HG03457 (cell line): Measurements from ENCODE around the gene KCNC3.

Source experiments
- ATAC-seq: cut with Tn5 transposase; IDR thresholded peaks from one replicate; pipeline ENCODE4 v1.9.1; 2021; ENCODE audit warnings: moderate number of reproducible peaks; ENCODE audit not compliant: unreplicated experiment

KCNC3 gene

DNA sequence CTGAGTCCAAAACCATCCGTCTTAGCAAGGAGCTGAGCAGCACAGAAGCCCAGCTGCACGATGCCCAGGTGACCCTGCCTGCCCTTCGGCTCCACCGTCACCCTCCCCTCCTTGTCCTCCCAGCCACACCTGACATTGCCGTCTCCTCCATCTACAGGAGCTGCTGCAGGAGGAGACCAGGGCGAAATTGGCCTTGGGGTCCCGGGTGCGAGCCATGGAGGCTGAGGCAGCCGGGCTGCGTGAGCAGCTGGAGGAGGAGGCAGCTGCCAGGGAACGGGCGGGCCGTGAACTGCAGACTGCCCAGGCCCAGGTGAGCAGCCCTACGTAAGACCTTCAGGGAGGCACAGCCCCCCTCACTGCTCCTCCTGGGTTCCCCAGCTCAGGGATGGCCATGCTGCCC, 49.1 kb downstream of the KCNC3 start:
- no peak for ATAC-seq

DNA sequence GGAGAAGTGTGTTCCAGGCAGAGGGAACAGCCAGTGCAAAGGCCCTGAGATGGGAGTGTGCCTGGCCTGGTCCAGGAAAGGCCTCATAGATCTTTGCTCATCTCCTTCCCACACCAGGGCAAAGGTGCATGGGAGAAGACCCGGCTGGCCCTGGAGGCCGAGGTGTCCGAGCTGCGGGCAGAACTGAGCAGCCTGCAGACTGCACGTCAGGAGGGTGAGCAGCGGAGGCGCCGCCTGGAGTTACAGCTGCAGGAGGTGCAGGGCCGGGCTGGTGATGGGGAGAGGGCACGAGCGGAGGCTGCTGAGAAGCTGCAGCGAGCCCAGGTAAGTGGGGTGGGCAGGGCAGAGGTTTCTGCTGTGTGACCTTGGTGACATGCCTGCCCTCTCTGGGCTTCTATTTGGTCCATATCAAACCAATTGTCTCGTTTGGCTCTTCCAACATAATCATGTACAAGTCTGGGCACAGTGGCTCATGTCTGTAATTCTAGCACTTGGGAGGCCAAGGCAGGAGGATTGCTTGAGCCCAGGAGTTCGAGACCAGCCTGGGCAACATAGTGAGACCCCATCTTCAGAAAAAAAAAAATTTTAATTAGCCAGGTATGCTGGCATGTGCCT, 51.1 kb downstream of the KCNC3 start:
- no peak for ATAC-seq

DNA sequence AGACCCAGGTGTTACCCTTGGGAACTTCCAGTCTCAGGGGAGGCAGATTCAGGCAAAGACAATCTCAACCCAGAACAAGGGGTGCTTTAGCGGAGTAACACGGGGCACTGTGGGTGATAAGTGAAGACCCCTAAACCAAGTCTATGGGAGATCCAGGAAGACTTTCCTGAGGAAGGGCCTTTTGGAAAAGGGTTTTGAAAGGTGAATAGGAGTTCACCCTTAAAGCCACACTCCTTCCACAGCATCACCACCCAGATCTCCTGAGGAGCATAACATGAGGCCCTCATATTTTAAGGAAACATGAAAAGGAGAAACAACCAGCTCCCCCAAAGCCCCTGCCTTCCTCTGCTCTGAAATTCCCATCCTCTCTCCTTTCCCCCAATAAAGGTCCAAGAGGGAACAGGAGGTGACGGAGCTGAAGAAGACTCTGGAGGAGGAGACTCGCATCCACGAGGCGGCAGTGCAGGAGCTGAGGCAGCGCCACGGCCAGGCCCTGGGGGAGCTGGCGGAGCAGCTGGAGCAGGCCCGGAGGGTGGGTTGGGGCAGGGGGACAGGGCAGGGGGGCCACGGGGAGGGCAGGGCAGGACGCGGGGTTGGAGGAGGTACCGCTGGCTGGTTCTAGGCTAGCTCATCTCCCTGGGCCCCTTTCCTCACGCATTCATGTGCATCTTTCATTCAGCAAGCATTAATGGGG, 52.7 kb downstream of the KCNC3 start:
- ATAC-seq: no peak

DNA sequence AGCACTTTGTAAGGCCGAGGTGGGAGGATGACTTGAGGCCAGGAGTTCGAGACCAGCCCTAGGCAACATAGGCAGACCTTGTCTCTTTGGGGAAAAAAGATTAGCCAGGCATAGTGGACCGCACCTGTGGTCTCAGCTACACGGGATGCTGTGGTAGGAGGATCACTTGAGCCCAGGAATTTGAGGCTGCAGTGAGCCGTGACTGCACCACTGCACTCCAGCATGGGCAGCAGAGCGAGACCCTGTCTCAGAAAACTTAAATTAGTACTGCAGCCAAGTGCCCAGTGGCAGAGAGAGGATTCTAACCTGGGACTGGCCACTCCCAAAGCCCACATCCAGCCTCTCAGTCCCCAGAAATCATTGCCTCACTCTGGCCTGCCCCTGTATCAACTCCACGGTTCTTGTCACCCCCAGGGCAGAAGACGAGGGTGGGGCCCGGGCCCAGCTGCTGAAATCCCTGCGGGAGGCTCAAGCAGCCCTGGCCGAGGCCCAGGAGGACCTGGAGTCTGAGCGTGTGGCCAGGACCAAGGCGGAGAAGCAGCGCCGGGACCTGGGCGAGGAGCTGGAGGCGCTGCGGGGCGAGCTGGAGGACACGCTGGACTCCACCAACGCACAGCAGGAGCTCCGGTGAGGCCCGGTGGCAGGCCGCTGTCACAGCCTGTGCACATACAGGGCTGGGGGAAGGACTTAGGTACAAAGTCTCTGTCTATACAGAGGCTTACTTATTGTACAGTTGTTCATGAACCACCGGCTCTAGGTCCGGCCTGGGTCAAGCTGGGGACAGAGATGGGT, 53.4 kb downstream of the KCNC3 start:
- ATAC-seq: no peak

DNA sequence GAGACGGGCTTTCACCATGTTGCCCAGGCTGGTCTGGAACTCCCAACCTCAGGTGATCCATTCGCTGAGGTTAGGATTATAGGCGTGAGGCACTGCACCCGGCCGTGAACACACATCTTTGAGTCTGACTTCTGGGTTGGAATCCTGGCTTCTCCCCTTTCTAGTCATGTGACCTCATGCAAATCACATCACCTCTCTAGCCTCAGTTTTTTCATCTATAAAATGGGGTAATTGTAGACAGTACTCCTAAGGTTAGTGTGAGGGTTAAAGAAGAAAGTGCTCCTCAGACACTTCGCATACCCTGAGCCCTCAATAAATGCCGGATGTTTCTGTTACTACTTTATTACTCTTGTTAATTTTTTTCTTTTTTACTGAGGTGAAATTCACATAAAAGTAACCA, 55.4 kb downstream of the KCNC3 start:
- no peak for ATAC-seq

DNA sequence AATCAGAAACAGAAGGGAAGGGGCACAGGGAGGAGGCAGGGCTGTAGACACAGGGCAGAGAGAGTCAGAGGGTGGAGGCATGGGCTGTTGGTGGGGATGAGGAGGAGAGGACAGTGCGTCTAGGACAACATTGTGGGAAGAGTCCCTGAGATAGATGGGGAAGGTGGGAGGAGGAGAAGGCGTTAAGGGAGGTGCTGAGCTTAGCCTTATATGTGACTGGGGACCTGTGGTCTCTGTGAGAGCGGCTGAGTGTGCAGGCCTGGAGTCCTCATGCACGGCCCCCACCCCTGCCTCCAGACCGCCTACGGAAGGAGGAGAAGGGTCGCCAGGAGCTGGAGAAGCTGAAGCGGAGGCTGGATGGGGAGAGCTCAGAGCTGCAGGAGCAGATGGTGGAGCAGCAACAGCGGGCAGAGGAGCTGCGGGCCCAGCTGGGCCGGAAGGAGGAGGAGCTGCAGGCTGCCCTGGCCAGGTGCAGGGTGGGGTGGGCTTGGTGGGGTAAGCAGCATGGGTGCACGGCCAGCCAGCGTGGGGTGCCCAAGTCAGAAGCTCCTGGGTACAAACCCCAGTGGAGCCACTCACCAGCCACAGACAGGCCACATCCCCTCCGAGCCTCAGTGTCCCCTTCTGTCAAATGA, 56.8 kb downstream of the KCNC3 start:
- ATAC-seq: no peak

DNA sequence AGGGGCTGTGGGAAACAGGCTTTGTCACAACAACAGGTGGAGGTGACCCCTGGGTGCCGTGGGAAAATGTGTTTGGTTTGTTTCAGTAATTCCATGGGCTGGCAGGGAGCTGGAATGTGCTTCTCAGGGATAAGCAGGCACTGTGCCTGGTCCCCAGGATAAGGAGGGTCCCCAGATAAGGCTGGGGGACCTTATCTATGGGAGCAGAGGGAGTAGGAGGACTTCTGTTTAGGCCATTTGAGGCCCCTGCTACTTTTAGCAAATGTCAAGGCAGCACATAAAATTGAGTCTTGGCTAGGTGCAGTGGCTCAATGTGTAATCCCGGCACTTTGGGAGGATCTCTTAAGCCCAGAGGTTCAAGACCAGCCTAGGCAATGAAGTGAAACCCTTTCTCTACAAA, 59.5 kb downstream of the KCNC3 start:
- no peak for ATAC-seq

DNA sequence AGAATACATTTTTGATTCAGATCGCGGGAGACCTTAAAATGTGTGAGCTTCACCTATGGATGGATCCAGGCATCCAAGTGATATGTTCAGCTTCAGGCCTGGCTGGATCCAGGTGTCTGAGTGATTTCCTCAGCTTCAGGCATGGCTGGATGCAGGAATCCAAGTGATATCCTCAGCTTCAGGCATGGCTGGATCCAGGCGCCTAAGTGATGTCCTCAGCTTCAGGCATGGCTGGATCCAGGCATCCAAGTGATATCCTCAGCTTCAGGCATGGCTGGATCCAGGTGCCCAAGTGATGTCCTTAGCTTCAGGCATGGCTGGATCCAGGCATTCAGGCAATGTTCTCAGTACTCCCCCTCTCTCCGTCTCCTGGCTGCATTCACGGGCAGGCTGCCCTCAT, 60.7 kb downstream of the KCNC3 start:
- ATAC-seq: no peak

DNA sequence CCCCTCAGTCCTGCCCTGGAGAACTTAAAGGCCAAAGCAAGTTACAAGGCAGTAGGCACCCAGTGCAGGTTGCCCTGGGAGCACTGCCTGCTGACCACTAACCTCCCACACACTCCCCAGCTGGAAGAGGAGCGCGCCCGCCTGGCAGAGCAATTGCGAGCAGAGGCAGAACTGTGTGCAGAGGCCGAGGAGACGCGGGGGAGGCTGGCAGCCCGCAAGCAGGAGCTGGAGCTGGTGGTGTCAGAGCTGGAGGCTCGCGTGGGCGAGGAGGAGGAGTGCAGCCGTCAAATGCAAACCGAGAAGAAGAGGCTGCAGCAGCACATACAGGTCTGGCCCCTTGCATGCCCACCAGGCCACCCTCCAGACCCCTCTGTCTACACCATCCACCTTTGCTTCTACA, 61.1 kb downstream of the KCNC3 start:
- no peak for ATAC-seq

DNA sequence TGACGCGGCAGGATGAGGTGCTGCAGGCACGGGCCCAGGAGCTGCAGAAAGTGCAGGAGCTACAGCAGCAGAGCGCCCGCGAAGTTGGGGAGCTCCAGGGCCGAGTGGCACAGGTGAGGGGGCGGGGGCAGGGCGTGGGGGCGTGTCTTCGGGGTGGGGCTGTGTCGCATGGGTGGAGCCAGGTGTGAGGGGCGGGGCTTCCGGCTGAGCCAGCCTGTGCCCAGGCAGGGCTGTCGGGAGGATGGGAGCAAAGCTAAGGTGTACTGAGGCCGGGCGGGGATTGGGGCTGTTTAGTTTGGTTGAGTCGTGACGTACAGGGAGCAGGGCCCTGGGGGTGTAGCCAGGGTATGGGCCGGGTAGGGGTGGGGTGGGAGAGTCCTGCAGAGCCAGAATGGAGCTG, 62.3 kb downstream of the KCNC3 start:
- ATAC-seq: no peak

DNA sequence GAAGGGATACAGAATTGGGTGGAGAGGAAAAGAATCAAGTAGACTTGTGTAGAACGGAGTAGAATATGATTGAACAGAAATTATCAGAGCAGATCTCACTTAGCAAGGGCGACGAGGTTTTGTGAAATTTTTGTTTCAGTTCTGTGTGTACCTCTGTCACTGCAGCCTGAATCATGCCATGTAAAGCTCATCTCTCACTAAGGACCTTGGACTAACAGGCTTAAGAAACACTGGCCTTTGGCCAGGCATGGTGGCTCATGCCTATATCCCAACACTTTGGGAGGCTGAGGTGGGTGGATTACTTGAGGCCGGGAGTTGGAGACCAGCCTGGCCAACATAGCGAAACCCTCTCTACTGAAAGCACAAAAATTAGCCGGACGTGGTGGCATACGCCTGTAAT, 63.1 kb downstream of the KCNC3 start:
- ATAC-seq: no peak

DNA sequence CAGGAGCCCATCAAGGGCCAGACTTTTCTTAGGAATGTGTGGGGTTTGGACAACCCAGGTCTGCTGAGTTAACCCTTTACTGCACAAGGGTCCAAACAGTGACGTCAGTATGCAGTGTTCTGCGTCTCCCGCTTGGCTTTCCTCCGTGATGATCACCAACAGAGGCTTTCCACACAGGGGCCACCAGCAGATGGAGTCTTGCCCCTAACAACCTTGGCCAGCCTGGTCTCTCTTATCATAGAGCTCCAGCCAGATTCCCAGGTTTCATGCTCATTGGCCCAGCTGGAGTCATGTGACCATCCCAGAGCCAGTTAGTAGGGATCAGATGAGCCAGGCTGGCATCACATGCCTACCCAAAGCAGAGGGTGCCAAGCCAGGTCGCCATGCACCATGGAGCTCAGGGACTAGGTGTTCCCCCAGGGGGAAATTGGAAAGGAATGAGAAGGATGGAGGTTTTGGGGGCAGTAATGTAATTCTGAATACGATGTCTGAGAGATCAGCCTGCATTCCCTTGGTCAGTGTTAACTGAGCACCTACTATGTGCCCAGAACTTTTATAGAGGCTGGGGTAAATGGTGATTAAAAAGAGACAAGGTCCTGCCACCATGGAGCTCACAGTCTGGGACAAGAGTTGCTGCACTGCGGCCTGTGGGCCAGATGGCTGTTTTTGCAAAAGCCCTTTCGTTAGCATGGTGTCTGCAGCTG, 64.5 kb downstream of the KCNC3 start:
- ATAC-seq: no peak

DNA sequence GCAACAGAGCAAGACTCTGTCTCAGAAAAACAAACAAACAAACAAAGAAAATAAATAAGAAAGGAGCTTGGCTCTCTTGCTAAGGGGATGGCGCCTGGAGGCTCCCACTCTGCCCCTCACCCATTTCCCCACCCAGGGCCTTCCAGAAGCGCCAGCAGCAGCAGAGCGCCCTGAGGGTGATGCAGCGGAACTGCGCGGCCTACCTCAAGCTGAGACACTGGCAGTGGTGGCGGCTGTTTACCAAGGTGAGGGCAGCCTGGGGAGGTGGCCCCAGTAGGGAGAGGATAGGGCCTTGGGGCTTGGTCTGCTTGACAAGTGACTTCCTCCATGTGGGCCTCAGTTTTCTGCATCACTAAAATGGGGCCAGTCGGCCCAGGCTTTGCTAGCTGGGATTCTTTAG, 66.0 kb downstream of the KCNC3 start:
- ATAC-seq: no peak
